ENCODE measurements around the gene LHFPL6.

The LHFPL6 gene

DNA sequence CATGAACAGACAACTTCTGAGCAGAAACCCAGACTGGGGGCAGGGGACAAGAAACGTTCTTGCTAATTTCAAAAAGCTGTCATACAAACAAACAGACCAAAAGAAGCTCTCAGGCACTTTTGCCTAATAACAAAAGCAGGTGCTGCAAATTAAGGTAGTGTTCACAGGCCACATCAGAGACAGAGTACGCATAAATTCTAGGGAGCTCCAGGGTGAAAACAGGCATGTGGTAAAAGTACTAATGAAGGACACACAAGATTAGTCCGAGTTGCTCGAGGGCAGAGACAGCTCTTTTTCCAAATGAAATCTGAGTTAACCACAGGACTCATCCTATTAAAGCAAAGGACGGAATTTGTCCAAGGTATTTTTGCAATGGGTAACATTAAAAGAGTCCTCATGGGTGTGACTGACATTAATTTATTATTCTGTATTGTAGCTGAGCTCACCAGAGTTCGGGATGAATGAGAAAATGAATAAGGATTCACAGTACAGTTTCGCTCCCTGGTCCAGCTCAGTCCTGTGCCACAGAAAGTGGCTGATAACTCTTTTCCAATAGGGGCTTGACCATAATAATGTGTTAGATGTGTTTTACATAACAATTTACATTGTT is 197.3 kb downstream of the LHFPL6 start:
- TF ChIP-seq REST (IDR thresholded peaks at IDR 0.05; ENCODE audit: low read depth) (no peak), EP300 (IDR thresholded peaks at IDR 0.05; ENCODE audit: borderline replicate concordance) (no peak), EGR1 (IDR thresholded peaks at IDR 0.05) (no peak), TEAD4 (IDR thresholded peaks at IDR 0.05) (no peak), CEBPB (IDR thresholded peaks at IDR 0.05) (no peak), TAF1 (IDR thresholded peaks at IDR 0.05; ENCODE audit: low read depth) (no peak), TCF12 (IDR thresholded peaks at IDR 0.05; ENCODE audit: low read depth) (no peak), ZBTB7A (IDR thresholded peaks at IDR 0.05; ENCODE audit: low read depth) (no peak), YY1 (IDR thresholded peaks at IDR 0.05; ENCODE audit: low read depth) (no peak), NFIC (IDR thresholded peaks at IDR 0.05) (no peak), FOXM1 (IDR thresholded peaks at IDR 0.05; ENCODE audit: borderline replicate concordance, low read depth) (no peak), USF1 (IDR thresholded peaks at IDR 0.05) (no peak), RAD21 (IDR thresholded peaks at IDR 0.05; ENCODE audit: low read depth) (no peak), CREB1 (IDR thresholded peaks at IDR 0.05; ENCODE audit: low read depth) (no peak)
- TF ChIP-seq, protein P1, sequence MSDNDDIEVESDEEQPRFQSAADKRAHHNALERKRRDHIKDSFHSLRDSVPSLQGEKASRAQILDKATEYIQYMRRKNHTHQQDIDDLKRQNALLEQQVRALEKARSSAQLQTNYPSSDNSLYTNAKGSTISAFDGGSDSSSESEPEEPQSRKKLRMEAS (IDR thresholded peaks at IDR 0.05), result no peak

- TF ChIP-seq RAD21 (IDR thresholded peaks at IDR 0.05; ENCODE audit: low read depth) (no peak), EGR1 (IDR thresholded peaks at IDR 0.05) (no peak), YY1 (IDR thresholded peaks at IDR 0.05; ENCODE audit: low read depth) (no peak), FOXM1 (IDR thresholded peaks at IDR 0.05; ENCODE audit: borderline replicate concordance, low read depth) (no peak), ZBTB7A (IDR thresholded peaks at IDR 0.05; ENCODE audit: low read depth) (no peak), REST (IDR thresholded peaks at IDR 0.05; ENCODE audit: low read depth) (no peak), TAF1 (IDR thresholded peaks at IDR 0.05; ENCODE audit: low read depth) (no peak), TEAD4 (IDR thresholded peaks at IDR 0.05) (no peak), CREB1 (IDR thresholded peaks at IDR 0.05; ENCODE audit: low read depth) (no peak), EP300 (IDR thresholded peaks at IDR 0.05; ENCODE audit: borderline replicate concordance) (no peak), NFIC (IDR thresholded peaks at IDR 0.05) (no peak), TCF12 (IDR thresholded peaks at IDR 0.05; ENCODE audit: low read depth) (no peak), USF1 (IDR thresholded peaks at IDR 0.05) (no peak), CEBPB (IDR thresholded peaks at IDR 0.05) (no peak)
- TF ChIP-seq, protein P1 (IDR thresholded peaks at IDR 0.05), result no peak
These were observed 197.9 kb downstream of the LHFPL6 start for GRCh38 chr13:39405107-39405506.

GRCh38 chr13:39403106-39403505 is 199.9 kb downstream of the LHFPL6 start:
- TF ChIP-seq CREB1 (IDR thresholded peaks at IDR 0.05; ENCODE audit: low read depth) (no peak), TCF12 (IDR thresholded peaks at IDR 0.05; ENCODE audit: low read depth) (no peak), RAD21 (IDR thresholded peaks at IDR 0.05; ENCODE audit: low read depth) (no peak), FOXM1 (IDR thresholded peaks at IDR 0.05; ENCODE audit: borderline replicate concordance, low read depth) (no peak), ZBTB7A (IDR thresholded peaks at IDR 0.05; ENCODE audit: low read depth) (no peak), EP300 (IDR thresholded peaks at IDR 0.05; ENCODE audit: borderline replicate concordance) (no peak), NFIC (IDR thresholded peaks at IDR 0.05) (no peak), TEAD4 (IDR thresholded peaks at IDR 0.05) (no peak), YY1 (IDR thresholded peaks at IDR 0.05; ENCODE audit: low read depth) (no peak), TAF1 (IDR thresholded peaks at IDR 0.05; ENCODE audit: low read depth) (no peak), USF1 (IDR thresholded peaks at IDR 0.05) (no peak)
- TF ChIP-seq, protein P1 (IDR thresholded peaks at IDR 0.05), result no peak

- TF ChIP-seq EGR1 (IDR thresholded peaks at IDR 0.05), result no peak
- no peak for TF ChIP-seq FOXM1 (IDR thresholded peaks at IDR 0.05; ENCODE audit: borderline replicate concordance, low read depth)
- TF ChIP-seq USF1 (IDR thresholded peaks at IDR 0.05), result no peak
- TF ChIP-seq REST (IDR thresholded peaks at IDR 0.05; ENCODE audit: low read depth), result no peak
- no peak for TF ChIP-seq TAF1 (IDR thresholded peaks at IDR 0.05; ENCODE audit: low read depth)
These were observed 200.6 kb downstream of the LHFPL6 start for GRCh38 chr13:39402221-39402970.
